GM19452 (cell line): ENCODE measurements around the gene TRPM1.
"Not testable (repeated sequence)": the region's sequence is repeated elsewhere in the genome, so short reads cannot be mapped to it uniquely, and the experiment has no call there.

Experiments used
- ATAC-seq: cut with Tn5 transposase; IDR thresholded peaks from one replicate; pipeline ENCODE4 v1.9.1; 2021; ENCODE audit not compliant: unreplicated experiment

Gene TRPM1

DNA sequence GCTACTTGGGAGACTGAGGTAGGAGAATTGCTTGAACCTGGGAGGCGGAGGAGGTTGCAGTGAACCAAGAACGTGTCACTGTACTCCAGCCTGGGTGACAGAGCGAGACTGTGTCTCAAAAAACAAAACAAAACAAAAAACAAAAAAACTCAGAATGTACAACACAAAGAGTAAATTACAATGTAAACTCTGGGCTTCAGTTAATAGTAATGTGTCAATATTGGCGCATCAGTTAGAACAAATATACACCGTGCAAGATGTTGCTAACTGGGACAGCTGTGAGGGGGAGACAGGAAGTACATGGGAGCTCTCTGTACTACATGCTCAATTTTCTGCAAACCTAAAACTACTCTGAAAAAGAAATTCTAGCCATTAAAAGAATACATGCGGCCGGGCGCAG is 23.5 kb upstream of the TRPM1 start:
- no peak for ATAC-seq

GRCh38 chr15:31116423-31117030 is 15.0 kb upstream of the TRPM1 start:
- ATAC-seq = no peak

DNA sequence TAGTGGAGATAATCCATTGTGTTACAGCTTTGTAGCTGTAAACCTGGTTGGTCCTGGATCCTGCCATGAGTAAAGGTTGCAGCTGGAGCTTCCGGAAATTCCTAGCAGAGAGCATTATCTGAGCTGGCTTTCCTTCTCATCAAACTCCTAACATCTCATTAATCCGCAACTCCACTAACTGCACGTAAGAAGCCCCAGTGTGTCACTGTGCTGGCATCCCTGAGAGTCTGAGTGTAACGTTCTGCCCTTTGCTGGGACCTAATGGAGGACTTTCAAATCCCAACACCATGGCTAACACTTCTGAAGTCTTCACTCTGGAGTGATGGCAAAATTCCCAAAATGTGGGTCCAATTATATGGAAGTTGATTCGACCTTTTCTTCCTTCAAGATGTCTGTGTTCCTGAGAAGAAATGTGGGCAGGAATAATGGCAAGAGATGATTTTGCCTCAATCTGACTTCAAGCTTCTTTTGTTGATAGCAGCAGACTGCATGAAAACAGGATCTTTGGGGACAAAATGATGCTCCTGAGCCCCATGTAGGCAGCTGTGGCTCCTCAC is 9.6 kb upstream of the TRPM1 start:
- ATAC-seq = no peak

GRCh38 chr15:31108836-31109235 is 7.3 kb upstream of the TRPM1 start:
- ATAC-seq = no peak

GRCh38 chr15:31106495-31107300 is 5.2 kb upstream of the TRPM1 start:
- no peak for ATAC-seq

DNA sequence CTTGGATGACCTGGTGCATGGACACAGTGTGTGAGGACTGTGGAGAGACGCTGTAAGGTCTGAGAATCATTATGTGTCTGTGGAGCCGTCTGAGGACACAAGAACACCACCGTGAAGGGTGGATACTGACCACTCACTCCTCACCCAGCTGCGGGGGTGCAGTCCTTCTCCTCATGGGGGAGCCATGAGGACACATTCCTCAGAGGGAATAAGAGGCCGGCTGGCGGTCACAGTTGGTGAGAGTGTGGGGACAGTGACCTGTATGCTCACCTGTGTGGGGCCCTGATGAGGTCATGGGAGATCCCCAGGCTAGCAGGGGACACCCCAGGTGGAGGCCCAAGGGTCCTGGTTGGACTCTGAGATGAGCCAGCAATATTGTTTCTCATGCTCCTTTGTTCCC is 2.5 kb upstream of the TRPM1 start:
- ATAC-seq = no peak

DNA sequence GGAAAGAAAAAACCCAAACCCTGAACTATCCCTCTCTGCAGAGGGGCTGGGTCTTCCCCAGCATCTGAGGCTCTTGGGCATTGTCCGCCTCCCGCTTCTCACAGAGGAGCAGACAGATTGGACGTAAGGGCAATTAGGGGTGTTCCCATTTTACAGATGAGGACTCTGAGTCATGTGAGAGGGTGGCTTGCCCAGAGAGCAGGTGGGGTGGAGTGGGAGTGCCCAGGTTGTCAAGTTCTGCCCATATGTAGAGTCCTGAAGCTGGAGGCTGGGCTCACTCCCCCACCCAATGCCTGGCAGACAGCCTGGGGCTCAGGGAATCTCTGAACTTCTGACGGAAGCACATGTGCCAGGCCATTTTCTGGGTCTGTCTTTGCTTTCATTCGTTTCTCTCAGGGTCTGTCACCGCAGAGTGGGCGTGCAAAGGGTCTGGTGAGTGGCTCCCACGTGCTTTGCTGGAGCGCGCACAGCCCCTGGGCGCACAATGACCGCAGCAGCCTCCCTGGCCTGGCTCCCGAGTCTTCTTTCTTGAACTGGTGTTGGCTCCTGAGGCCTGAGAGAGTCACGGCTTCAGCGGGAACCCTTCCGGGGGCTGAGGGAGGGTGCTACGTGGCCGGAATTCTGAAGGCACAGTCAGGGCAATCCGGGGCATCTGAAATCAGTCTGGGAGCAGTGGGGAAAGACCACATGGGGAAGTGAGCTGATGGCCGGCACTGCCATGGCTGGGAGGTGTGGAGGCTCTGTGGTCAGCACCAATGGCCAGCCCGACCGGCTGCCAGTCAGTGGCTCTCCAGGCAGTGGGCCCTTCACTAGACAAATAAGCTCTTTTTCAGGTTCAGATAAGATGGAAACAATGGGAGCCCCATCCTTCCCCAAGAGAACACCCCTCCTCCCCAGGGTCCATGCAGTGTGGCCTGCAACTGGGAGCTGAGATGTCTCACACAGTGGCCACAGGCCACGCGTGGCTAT is 1.1 kb upstream of the TRPM1 start:
- ATAC-seq = no peak

DNA sequence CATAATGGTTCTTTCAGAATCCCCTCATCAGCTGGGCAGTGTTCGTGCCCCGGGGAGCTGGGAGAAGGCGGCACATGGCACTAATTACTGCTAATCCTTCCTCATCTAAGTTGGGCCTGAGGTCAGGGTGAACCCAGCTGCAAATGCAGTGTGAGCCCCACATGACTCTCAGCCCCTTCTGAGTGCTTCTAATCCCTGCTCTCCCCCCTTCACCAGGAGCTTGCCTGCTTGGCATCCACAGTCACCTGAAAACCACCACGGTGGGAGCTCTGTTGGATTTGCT is 455 bp upstream of the TRPM1 start:
- no peak for ATAC-seq

GRCh38 chr15:31100738-31101137 is 787 bp downstream of the TRPM1 start:
- ATAC-seq = no peak

DNA sequence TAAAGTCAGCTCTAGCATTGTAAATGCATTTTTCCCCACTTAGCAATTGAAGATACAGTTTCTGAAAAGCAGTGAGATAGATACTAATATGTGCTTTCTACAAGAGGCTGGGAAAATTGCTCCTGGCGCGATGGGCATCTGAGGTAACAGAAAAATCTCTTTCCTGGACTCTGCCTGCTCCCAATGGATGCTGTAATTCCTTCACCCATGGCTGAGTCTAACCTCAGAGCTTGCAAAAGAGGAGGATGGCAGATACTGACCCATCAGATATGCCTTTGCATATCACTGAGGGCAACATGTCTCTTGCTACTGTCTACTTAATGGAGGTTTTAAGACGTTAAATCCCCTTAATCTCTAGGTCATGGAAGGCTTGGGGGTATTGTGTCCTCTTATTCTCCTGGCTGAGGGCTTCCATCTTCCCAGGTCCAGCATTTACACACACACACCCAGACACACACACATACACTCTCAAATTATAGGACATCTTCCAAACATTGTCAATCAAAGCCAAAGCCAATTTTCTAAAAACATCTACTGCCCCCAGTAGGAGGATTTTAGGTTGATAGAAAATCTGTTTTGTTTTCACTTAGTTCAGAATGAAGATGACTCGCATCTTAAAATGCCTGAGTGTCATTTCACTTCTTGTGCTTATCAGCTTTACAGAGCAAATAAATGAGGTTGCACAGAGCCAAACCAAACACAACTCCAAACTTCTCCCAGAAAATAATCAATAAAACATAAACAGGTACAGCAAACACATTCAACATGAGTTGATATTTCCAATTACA is 2.4 kb downstream of the TRPM1 start:
- ATAC-seq = no peak

DNA sequence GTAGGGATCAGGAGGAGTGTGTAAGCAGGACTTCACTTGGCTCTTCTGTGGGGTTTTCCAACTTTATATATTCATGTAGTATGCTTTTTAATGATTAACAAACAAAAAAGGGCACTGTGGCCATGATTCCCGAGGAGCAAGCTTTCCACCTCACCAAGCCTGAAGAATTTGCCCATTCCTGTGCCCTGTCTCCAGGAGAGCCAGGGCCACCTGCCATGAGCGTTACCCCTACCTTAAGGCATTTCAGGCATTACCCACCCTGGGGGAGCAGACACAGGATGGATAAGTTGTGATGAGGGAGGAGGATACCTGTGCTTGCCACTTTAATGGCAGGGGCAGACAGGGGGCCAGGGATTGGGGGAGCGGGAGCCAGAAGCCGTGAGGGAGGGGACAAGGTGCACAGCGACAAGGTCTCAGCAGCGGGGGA is 3.0 kb downstream of the TRPM1 start:
- ATAC-seq = no peak

GRCh38 chr15:31096563-31096962 is 5.0 kb downstream of the TRPM1 start:
- no peak for ATAC-seq

GRCh38 chr15:31091481-31091880 is 10.0 kb downstream of the TRPM1 start:
- no peak for ATAC-seq

DNA sequence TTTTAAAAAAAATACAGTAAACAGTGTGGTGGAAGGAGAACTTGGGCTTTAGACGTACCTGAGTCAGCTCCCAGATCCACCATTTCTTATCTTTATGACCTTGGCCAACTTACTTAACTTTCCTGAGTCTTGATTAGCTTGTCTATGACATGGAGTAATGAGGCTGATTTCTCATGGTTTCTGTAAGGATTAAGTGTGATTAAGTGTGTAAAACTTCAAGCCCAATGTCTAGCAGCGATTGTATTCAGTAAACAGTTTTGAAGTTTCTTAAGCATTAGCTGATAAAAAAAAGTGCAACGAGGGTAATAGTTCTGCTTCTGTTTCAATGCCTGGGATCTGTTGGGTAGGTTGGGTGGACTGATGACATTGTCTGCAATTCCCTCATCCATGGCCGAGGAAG is 10.8 kb downstream of the TRPM1 start:
- ATAC-seq = no peak

- no peak for ATAC-seq
Observed at GRCh38 chr15:31089368-31090047, 12.0 kb downstream of the TRPM1 start.

DNA sequence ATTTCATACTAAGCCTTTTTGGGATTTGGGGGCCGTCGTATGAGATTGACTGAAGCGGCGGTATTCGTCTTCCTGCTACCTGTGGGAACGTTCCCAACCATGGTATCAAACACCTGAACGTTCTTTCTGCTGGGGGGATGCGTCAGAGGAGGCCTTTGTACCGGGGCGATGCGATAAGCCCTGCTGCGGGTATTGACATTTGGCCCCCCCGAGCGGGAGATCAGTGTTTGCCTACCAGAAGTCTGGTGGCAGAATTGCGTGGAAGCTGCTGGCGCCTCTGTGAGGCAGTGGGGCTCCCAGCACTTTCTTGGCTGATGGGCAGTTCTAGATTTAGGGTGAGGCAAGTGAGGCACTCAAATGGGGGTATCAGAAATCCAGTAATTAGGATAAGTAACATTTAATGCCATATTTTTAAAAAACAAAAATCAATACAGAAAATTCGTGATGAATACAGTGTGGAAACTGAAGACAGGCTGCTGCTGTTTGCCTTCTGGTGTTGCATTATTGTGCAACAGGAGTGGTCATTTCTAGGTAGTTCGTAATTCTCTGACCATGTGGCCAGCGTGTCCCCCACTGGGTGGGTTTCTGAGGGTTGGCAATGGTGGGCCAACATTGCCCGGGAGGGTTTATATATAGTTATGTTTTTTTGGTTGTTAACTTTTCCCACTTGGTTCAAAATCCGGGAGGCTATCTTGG is 12.7 kb downstream of the TRPM1 start:
- ATAC-seq = no peak

- ATAC-seq = not testable (repeated sequence)
Observed at GRCh38 chr15:31088041-31088440, 13.5 kb downstream of the TRPM1 start.

- ATAC-seq = no peak
Observed at GRCh38 chr15:31086344-31086743, 15.2 kb downstream of the TRPM1 start.

GRCh38 chr15:31085359-31085758 is 16.2 kb downstream of the TRPM1 start:
- ATAC-seq = no peak

- ATAC-seq = no peak
Observed at GRCh38 chr15:31084176-31084575, 17.3 kb downstream of the TRPM1 start.
